Liver (tissue), 3 donors: ENCODE data around the gene LEMD2.

Experiments used
- ATF3 ChIP-seq: IDR thresholded peaks from 2 replicates; pipeline ENCODE4 v1.6.1; 2016; ENCODE audit warnings: antibody characterized with exemption
- CTCF ChIP-seq: fragments of 150-350 bp; IDR thresholded peaks from 2 replicates; pipeline ENCODE4 v1.5.1; 2017; ENCODE audit warnings: improper control_type of control experiment, low read depth, low read length; ENCODE audit not compliant: missing input control
- EGR1 ChIP-seq, 2 donors: IDR thresholded peaks; 2 replicates each; pipeline ENCODE4 v1.6.1; 2016 to 2018; ENCODE audit warnings: antibody characterized with exemption in 2 of 2, low read depth in 2 of 2
- JUND ChIP-seq, 2 donors: IDR thresholded peaks; 2 replicates each; pipeline ENCODE4 v1.6.1; 2016; ENCODE audit warnings: antibody characterized with exemption in 2 of 2
- MAX ChIP-seq: IDR thresholded peaks from 2 replicates; pipeline ENCODE4 v1.6.1; 2016; ENCODE audit warnings: antibody characterized with exemption
- REST ChIP-seq: IDR thresholded peaks from 2 replicates; pipeline ENCODE4 v1.6.1; 2016; ENCODE audit warnings: antibody characterized with exemption, mild to moderate bottlenecking
- SP1 ChIP-seq: IDR thresholded peaks from 2 replicates; pipeline ENCODE4 v1.6.1; 2018; ENCODE audit warnings: antibody characterized with exemption, mild to moderate bottlenecking
- TAF1 ChIP-seq: conservative IDR thresholded peaks from 2 replicates; pipeline ENCODE4 v1.6.1; 2016; ENCODE audit warnings: antibody characterized with exemption, mild to moderate bottlenecking
- YY1 ChIP-seq: IDR thresholded peaks from 2 replicates; pipeline ENCODE4 v1.6.1; 2016; ENCODE audit warnings: antibody characterized with exemption, mild to moderate bottlenecking
- ZBTB33 ChIP-seq: IDR thresholded peaks from 2 replicates; pipeline ENCODE4 v1.6.1; 2016; ENCODE audit warnings: antibody characterized with exemption
- donor health status: healthy.
- donor health status: healthy.

- no peak for TF ChIP-seq ATF3
- TF ChIP-seq YY1, result no peak
- no peak for TF ChIP-seq TAF1
- no peak for TF ChIP-seq CTCF
- TF ChIP-seq ZBTB33, result no peak
- TF ChIP-seq SP1, result no peak
- no peak for TF ChIP-seq REST
- TF ChIP-seq EGR1 (IDR thresholded peaks at IDR 0.05; ENCODE audit: low read depth in 2 of 2), result no peak
- TF ChIP-seq JUND (IDR thresholded peaks at IDR 0.05), result no peak
- no peak for TF ChIP-seq MAX
These were observed 67.4 kb downstream of the LEMD2 start for GRCh38 chr6:33721508-33721907.
